DOHH2 (cell line): ENCODE measurements around the gene TTLL9.

Source experiments
- EZH2phosphoT487 ChIP-seq: fragments of 200-600 bp; sonication (generic); IDR thresholded peaks from 2 replicates; pipeline ENCODE4 v1.6.1; 2017; ENCODE audit warnings: borderline replicate concordance, mild to moderate bottlenecking, antibody characterized with exemption, low read length, moderate library complexity, mixed read lengths
- TF ChIP-seq, protein P1 (sequence below): fragments of 200-600 bp; sonication (generic); IDR thresholded peaks from one replicate; pipeline ENCODE4 v1.5.1; 2014; ENCODE audit warnings: antibody characterized with exemption, mild to moderate bottlenecking, low read depth, low read length; ENCODE audit not compliant: poor library complexity, severe bottlenecking

DNA sequence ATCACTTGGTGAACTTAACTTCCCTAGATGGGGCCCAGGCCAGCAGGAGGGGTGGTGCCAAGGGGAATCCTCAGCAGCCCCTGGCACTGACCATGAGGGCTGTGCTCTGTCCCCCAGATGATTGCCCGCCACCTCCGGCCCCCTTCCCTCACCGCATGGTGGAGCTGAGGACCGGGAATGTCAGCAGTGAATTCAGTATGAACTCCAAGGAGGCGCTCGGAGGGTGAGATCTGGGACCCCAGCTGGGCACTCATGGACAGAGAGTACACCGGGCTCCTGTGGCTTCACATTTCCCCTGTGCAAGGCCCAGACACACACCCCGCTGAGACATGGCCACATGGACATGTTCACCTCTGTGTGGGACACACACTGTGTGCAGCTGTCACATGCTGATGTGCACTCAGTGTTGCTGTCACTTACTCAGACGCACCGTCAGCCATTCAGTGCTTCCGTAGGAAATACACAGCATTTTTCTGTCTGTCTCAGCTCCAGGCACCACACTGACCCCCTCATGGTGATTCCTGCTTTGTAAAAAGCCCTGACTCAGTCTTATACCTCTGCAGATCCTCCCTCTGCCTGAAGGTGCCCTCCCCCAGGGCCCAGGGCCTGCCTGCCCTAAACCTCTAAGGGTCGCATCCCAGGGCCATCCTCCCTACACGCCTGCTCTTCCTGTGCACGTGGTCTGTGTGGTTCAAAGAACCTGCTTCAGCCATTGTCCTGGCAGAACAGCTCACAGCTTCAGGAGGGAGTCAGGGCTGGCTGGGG, 46.9 kb upstream of the TTLL9 start:
- TF ChIP-seq, protein P1, sequence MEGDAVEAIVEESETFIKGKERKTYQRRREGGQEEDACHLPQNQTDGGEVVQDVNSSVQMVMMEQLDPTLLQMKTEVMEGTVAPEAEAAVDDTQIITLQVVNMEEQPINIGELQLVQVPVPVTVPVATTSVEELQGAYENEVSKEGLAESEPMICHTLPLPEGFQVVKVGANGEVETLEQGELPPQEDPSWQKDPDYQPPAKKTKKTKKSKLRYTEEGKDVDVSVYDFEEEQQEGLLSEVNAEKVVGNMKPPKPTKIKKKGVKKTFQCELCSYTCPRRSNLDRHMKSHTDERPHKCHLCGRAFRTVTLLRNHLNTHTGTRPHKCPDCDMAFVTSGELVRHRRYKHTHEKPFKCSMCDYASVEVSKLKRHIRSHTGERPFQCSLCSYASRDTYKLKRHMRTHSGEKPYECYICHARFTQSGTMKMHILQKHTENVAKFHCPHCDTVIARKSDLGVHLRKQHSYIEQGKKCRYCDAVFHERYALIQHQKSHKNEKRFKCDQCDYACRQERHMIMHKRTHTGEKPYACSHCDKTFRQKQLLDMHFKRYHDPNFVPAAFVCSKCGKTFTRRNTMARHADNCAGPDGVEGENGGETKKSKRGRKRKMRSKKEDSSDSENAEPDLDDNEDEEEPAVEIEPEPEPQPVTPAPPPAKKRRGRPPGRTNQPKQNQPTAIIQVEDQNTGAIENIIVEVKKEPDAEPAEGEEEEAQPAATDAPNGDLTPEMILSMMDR: no peak
- no peak for TF ChIP-seq EZH2phosphoT487
